ENCODE results near the gene IFNL1. TPM values are rescaled to one million over a fixed set of nuclear protein-coding genes. Genes with fewer than 3 reads are reported as not detected.

IFNL1 gene
- total RNA-seq, 1 donor from 2014 or later: not detected

Other genes starting within 250 kb of the IFNL1 start
- not detected in 2 replicates for gene ACP7, start 212.0 kb upstream of the IFNL1 start, total RNA-seq
- gene PAK4, start 170.6 kb upstream of the IFNL1 start, total RNA-seq: 16.5 and 19.4 TPM in 2 replicates
- not detected in 2 replicates for gene NCCRP1, start 99.4 kb upstream of the IFNL1 start, total RNA-seq
- not detected in 2 replicates for gene SYCN, start 92.1 kb upstream of the IFNL1 start, total RNA-seq
- gene IFNL3, start 51.4 kb upstream of the IFNL1 start, total RNA-seq: not detected in 2 replicates
- not detected in 2 replicates for gene IFNL4, start 47.6 kb upstream of the IFNL1 start, total RNA-seq
- gene IFNL2, start 28.0 kb upstream of the IFNL1 start, total RNA-seq: not detected in 2 replicates
- 4.4 and 4.5 TPM in 2 replicates for gene LRFN1, start 24.5 kb downstream of the IFNL1 start, total RNA-seq
- gene GMFG, start 39.6 kb downstream of the IFNL1 start, total RNA-seq: 350 and 364 TPM in 2 replicates
- 64.0 TPM in 2 replicates for gene SAMD4B, start 46.0 kb downstream of the IFNL1 start, total RNA-seq
- 49.5 and 51.1 TPM in 2 replicates for gene PAF1, start 94.7 kb downstream of the IFNL1 start, total RNA-seq
- 32.3 and 34.7 TPM in 2 replicates for gene MED29, start 95.0 kb downstream of the IFNL1 start, total RNA-seq
- gene ZFP36, start 110.4 kb downstream of the IFNL1 start, total RNA-seq: 45.4 and 46.9 TPM in 2 replicates
- gene PLEKHG2, start 116.3 kb downstream of the IFNL1 start, total RNA-seq: 49.8 and 50.7 TPM in 2 replicates
- 2,627 and 2,674 TPM in 2 replicates for gene RPS16, start 139.5 kb downstream of the IFNL1 start, total RNA-seq
- 163 and 169 TPM in 2 replicates for gene SUPT5H, start 149.2 kb downstream of the IFNL1 start, total RNA-seq
- gene TIMM50, start 184.4 kb downstream of the IFNL1 start, total RNA-seq: 110 and 115 TPM in 2 replicates
- 1.6 and 1.8 TPM in 2 replicates for gene DLL3, start 202.5 kb downstream of the IFNL1 start, total RNA-seq
- not detected in 2 replicates for gene SELENOV, start 218.7 kb downstream of the IFNL1 start, total RNA-seq
- gene EID2B, start 236.4 kb downstream of the IFNL1 start, total RNA-seq: 3.5 and 4.1 TPM in 2 replicates
- 17.2 and 18.3 TPM in 2 replicates for gene EID2, start 243.8 kb downstream of the IFNL1 start, total RNA-seq